AG09319 (cell line): Measurements from ENCODE around the gene MCOLN3.

Experiments used
- DNase-seq: peaks from one replicate; pipeline ENCODE4 v3.0.0-alpha.2; 2010; ENCODE audit warnings: low read depth; ENCODE audit errors: extremely low read depth
- CTCF ChIP-seq: IDR thresholded peaks from 2 replicates; pipeline ENCODE4 v1.5.1; 2011; ENCODE audit warnings: low read depth, mild to moderate bottlenecking, inconsistent platforms, low read length, moderate library complexity

The MCOLN3 gene

GRCh38 chr1:85087659-85088407 is 39.5 kb upstream of the MCOLN3 start:
- no peak for TF ChIP-seq CTCF
- DNase-seq, result no peak

- TF ChIP-seq CTCF, result no peak
- DNase-seq, result no peak
Observed at GRCh38 chr1:85085417-85085816, 37.1 kb upstream of the MCOLN3 start.

- no peak for DNase-seq
- TF ChIP-seq CTCF, result peak; percentile 32
Observed at GRCh38 chr1:85078903-85079302, 30.6 kb upstream of the MCOLN3 start.

- TF ChIP-seq CTCF, result no peak
- DNase-seq, result no peak
Observed at GRCh38 chr1:85074365-85074964, 26.2 kb upstream of the MCOLN3 start.

- no peak for TF ChIP-seq CTCF
Observed at GRCh38 chr1:85070972-85071492, 22.7 kb upstream of the MCOLN3 start.

GRCh38 chr1:85068846-85069245 is 20.5 kb upstream of the MCOLN3 start:
- TF ChIP-seq CTCF, result no peak
- DNase-seq, result no peak

More at GRCh38 chr1:85070972-85071492, 22.7 kb upstream of the MCOLN3 start:
- no peak for DNase-seq

GRCh38 chr1:85065550-85065949 is 17.2 kb upstream of the MCOLN3 start:
- TF ChIP-seq CTCF, result no peak
- no peak for DNase-seq
